ENCODE data around the gene CCDC188.

- TF ChIP-seq CTCF (conservative IDR thresholded peaks at IDR 0.05; ENCODE audit: low read depth, low read length): peak; percentile 97
- no peak for TF ChIP-seq EZH2 (IDR thresholded peaks at IDR 0.05; ENCODE audit: borderline replicate concordance, low read depth, low read length, poor library complexity, severe bottlenecking)
Observed at GRCh38 chr22:20156611-20157429, 6.0 kb upstream of the CCDC188 start.

Data from A673 (cell line).